DND-41 (cell line): ENCODE data around the gene RSBN1L.

Experiments used
- ATAC-seq: fragments of 200-7000 bp; cut with Tn5 transposase; 3 replicates; pipeline ENCODE4 v1.9.1; 2021; ENCODE audit warnings: low read depth; ENCODE audit not compliant: insufficient read depth
- DNase-seq: peaks from one replicate; pipeline ENCODE4 v3.0.0-alpha.2; 2020
- H2AFZ ChIP-seq: 2 replicates; pipeline ENCODE4 v1.6.0; 2012; ENCODE audit warnings: low read depth, low read length
- H3K27ac ChIP-seq: 2 replicates; pipeline ENCODE4 v1.5.1; 2012; ENCODE audit warnings: low read length, inconsistent platforms
- H3K27me3 ChIP-seq: fragments of 200-600 bp; sonication (generic); 2 replicates; pipeline ENCODE4 v1.6.0; 2012; ENCODE audit warnings: low read length, mild to moderate bottlenecking, inconsistent platforms; ENCODE audit not compliant: insufficient read depth, poor library complexity
- H3K36me3 ChIP-seq: 2 replicates; pipeline ENCODE4 v1.5.1; 2012; ENCODE audit warnings: low read length, inconsistent platforms; ENCODE audit not compliant: insufficient read depth
- H3K4me1 ChIP-seq: 2 replicates; pipeline ENCODE4 v1.5.1; 2012; ENCODE audit warnings: mild to moderate bottlenecking, low read length; ENCODE audit not compliant: insufficient read depth
- H3K4me2 ChIP-seq: 2 replicates; pipeline ENCODE4 v1.6.0; 2012; ENCODE audit warnings: mild to moderate bottlenecking, moderate library complexity, low read length, inconsistent platforms; ENCODE audit not compliant: insufficient read depth
- H3K4me3 ChIP-seq, 2 experiments: fragments of 200-600 bp in 1 of 2; shearing (Covaris generic) in 1 of 2; 2 replicates each; pipeline ENCODE4 v1.5.1; 2012 to 2016; ENCODE audit warnings: inconsistent platforms in 2 of 2, low read length in 2 of 2, mild to moderate bottlenecking in 2 of 2, low read depth in 1 of 2, moderate library complexity in 1 of 2
- H3K79me2 ChIP-seq: 2 replicates; pipeline ENCODE4 v1.6.0; 2012; ENCODE audit warnings: low read length, inconsistent platforms; ENCODE audit not compliant: insufficient read depth
- H3K9ac ChIP-seq: 2 replicates; pipeline ENCODE4 v1.6.0; 2012; ENCODE audit warnings: low read depth, mild to moderate bottlenecking, inconsistent platforms, low read length, moderate library complexity
- H3K9me3 ChIP-seq: 2 replicates; pipeline ENCODE4 v1.5.1; 2012; ENCODE audit warnings: low read length, moderate library complexity, mild to moderate bottlenecking, inconsistent platforms; ENCODE audit not compliant: insufficient read depth, severe bottlenecking
- H4K20me1 ChIP-seq: 2 replicates; pipeline ENCODE4 v1.6.0; 2012; ENCODE audit warnings: low read length; ENCODE audit not compliant: insufficient read depth
- CTCF ChIP-seq: IDR thresholded peaks from 2 replicates; pipeline ENCODE4 v1.5.1; 2012; ENCODE audit warnings: borderline replicate concordance, low read length, moderate library complexity, mild to moderate bottlenecking; ENCODE audit not compliant: poor library complexity, severe bottlenecking; ENCODE audit errors: extremely low read depth
- EZH2 ChIP-seq: IDR thresholded peaks from 3 replicates; pipeline ENCODE4 v1.6.1; 2012; ENCODE audit warnings: borderline replicate concordance, low read depth, mild to moderate bottlenecking, moderate library complexity, low read length, inconsistent platforms; ENCODE audit not compliant: severe bottlenecking

The RSBN1L gene

GRCh38 chr7:77823787-77824186 is 127.5 kb downstream of the RSBN1L start:
- no peak for ATAC-seq
- H3K9me3 ChIP-seq = peaks cover 33% of the 10 kb centered on the region
- no peak overlapping the region for H3K27ac ChIP-seq
- no peaks in the 10 kb centered on the region for H3K4me1 ChIP-seq
- TF ChIP-seq EZH2 (no peak), CTCF (no peak)
- no peak overlapping the region for H3K9ac ChIP-seq
- peaks cover 93% of the 10 kb centered on the region for H3K79me2 ChIP-seq
- peaks cover 19% of the 10 kb centered on the region for H3K36me3 ChIP-seq
- H4K20me1 ChIP-seq = peaks cover 27% of the 10 kb centered on the region
- H3K27me3 ChIP-seq = no peaks in the 10 kb centered on the region
- no peak for DNase-seq
- H2AFZ ChIP-seq = no peak overlapping the region
- no peak overlapping the region for H3K4me2 ChIP-seq
- H3K4me3 ChIP-seq = no peak overlapping the region

- H3K27ac ChIP-seq = no peak overlapping the region
- peaks cover 30% of the 10 kb centered on the region for H3K9me3 ChIP-seq
- DNase-seq = no peak
- H3K9ac ChIP-seq = no peak overlapping the region
- H4K20me1 ChIP-seq = peaks cover 30% of the 10 kb centered on the region
- no peak for TF ChIP-seq CTCF
- no peak for TF ChIP-seq EZH2
- ATAC-seq = no peak
- peaks cover 92% of the 10 kb centered on the region for H3K79me2 ChIP-seq
- no peak overlapping the region for H3K4me3 ChIP-seq
- no peaks in the 10 kb centered on the region for H3K4me1 ChIP-seq
- H2AFZ ChIP-seq = no peak overlapping the region
- no peaks in the 10 kb centered on the region for H3K27me3 ChIP-seq
- H3K4me2 ChIP-seq = no peak overlapping the region
- peaks cover 19% of the 10 kb centered on the region for H3K36me3 ChIP-seq
These were observed 128.4 kb downstream of the RSBN1L start for GRCh38 chr7:77824636-77825035.

- Histone ChIP-seq H3K27ac (no peak overlapping the region), H3K4me2 (no peak overlapping the region)
These were observed 128.9 kb downstream of the RSBN1L start for GRCh38 chr7:77825131-77825530.

More at GRCh38 chr7:77825131-77825530, 128.9 kb downstream of the RSBN1L start:
- DNase-seq = no peak
- TF ChIP-seq CTCF = no peak
- no peak for TF ChIP-seq EZH2
- H3K79me2 ChIP-seq = peaks cover 92% of the 10 kb centered on the region
- H3K9ac ChIP-seq = no peak overlapping the region
- H2AFZ ChIP-seq = no peak overlapping the region
- H3K4me3 ChIP-seq = no peak overlapping the region
- H3K27me3 ChIP-seq = no peaks in the 10 kb centered on the region
- peaks cover 19% of the 10 kb centered on the region for H3K36me3 ChIP-seq
- H3K4me1 ChIP-seq = no peaks in the 10 kb centered on the region
- ATAC-seq = no peak
- peaks cover 28% of the 10 kb centered on the region for H3K9me3 ChIP-seq
- peaks cover 33% of the 10 kb centered on the region for H4K20me1 ChIP-seq
